HuH-7.5 (cell line): ENCODE measurements around the gene RAB7A.
"Not testable (repeated sequence)": the region's sequence is repeated elsewhere in the genome, so short reads cannot be mapped to it uniquely, and the experiment has no call there.

ENCODE experiments used
- DNase-seq: peaks from one replicate; pipeline ENCODE4 v3.0.0; 2011; ENCODE audit warnings: low spot score

The RAB7A gene

DNA sequence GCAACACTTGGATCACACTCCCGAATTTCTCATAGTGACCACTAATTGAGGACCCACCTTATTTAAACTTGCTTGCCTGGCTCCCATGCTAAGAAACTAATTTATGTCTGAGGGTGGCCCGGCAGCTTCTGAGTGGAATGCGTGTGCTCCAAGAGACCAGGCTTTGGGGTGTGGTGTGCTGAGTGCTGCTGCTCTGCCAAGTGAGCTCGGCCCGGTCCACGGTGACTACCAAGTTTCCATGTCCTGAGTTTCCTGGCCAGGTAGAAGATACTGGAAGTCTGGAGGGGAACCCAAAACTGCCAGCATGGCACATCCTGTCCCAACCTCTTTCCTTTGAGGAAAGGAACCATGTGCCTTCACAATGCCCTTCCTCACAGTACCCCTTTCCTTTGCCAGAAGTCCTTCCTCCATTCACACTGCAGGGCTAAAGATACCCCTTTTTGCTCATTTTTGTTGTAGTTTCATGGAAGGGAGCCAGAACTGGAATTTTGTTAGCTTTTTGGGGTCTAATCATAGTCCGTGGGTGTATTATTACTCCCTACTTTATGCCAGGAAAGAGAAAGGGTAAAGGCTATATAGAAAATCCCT, 94.4 kb downstream of the RAB7A start:
- no peak for DNase-seq

DNA sequence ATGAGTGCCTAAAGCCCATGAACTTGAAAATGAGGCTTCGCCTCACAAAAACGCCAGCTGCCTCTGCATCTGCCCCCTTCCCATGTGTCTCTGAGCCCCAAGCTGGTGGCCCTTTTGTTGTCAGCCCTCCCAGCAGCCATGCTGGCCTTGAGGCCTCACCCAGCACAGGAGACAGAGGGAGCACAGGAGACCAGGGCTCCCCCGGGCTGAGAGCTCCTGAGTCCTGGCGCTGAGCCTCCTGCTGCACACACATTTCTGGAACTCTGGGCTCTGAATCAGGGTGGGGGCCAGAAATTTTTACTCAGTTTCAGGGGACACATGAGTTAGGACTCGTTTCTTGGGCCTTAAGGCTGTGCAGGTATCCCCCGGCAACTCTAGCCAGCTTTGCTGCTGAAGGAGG, 97.0 kb downstream of the RAB7A start:
- DNase-seq: no peak

DNA sequence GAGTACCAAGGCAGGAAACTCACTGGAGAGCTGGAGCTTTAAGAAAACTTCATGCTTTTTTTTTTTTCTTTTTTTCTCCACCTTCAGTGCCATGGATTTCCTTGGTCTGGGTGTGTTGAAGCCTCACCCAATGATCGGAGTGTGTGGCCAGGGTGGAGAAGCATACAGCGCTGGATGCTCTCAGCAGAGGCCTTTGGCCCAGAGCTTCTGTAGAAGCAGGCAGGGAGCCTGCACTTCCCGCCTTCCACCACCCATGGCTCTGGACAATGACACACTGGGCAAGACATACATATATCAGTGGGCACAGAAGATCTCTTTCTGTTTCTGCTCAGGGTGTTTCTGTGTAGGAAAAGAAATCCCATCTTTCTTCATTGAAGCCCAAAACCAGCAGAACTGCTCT, 97.6 kb downstream of the RAB7A start:
- no peak for DNase-seq

DNA sequence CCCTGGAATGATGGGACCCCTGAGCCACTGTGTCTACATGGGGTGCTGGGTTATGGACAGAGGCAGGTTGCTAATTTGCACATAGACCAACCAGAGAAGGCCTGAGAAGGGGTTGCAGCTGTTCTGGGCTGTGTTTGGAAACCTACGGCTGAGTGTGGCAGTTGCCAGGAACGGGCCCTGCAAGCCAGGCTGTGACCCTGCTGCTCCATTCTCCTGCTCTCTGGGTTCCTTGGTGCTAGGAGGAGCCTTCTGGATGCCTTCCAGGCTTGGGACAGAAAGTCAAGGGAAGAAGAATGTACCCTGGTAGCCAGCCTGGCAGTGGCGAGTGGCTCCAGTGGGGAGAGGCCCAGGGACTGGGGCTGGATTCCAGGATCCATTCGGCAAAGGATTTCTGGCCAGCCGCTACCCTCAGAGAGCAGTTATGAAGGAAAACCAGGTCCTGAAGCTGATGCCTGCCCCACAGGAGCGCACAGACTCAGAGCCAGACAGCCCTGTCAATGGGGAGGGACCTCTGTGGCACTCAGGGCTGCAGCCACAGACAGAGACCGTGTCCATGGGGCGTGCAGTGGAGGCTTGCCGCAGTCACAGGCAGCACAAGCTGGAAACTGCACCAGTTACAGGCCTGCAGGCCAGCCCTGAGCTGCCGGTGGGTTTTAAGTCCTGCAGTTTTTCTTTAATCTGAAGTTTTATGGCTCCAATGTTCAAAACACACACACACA, 98.3 kb downstream of the RAB7A start:
- no peak for DNase-seq

DNA sequence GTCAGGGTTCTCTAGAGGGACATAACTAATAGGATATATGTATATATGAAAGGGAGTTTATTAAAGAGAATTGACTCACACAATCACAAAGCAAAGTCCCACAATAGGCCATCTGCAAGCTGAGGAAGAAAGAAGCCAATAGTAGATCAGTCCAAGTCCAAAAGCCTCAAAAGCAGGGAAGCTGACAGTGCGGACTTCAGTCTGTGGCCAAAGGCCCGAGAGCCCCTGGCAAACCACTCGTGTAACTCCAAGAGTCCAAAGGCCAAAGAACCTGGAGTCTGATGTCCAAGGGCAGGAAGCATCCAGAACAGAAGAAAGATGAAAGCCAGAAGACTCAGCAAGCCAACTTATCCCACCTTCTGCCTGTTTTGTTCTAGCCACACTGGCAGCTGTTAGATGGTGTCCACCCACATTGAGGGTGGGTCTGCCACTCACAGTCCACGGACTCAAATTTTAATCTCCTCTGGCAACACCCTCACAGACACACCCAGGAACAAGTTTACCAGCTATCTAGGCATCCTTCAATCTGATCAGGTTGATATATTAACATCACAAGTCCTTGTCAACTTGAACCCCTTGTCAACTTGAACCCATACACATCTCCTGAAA, 99.2 kb downstream of the RAB7A start:
- DNase-seq: no peak

DNA sequence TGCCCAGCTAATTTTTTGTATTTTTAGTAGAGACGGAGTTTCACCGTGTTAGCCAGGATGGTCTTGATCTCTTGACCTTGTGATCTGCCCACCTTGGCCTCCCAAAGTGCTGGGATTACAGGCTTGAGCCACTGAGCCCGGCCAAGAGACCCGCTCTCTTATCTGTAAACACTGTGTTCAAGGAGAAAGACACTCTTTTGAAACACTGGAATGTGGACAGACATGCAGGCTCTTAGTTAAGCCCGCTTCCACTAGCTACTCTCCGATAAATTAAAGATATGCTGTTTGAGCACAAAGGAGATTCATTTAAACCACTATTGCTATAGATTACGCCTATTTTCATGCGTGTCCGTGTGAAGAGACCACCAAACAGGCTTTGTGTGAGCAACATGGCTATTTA, 103.1 kb downstream of the RAB7A start:
- DNase-seq: not testable (repeated sequence)

GRCh38 chr3:128829925-128830625, 104.1 kb downstream of the RAB7A start:
- not testable (repeated sequence) for DNase-seq

GRCh38 chr3:128830762-128831161, 104.8 kb downstream of the RAB7A start:
- DNase-seq: not testable (repeated sequence)

DNA sequence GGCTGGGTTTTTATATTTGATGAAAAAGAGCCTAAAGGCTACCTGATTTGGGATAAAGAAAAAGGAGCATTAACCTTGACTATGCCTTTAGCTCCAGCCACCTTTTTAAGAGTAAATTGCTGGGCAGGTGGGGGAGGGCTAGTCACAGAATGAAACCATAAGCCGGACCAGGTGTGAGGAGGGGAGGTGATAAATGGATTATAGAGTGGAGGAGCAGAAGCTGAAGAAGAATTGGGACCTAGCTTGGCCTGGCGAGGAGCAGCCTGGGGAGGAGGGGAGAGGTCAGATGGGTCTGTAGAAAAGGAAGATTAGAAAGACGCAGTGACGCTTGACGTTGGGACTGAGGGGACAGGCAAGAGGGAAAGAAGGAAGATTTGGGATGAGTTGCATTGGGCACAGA, 107.0 kb downstream of the RAB7A start:
- not testable (repeated sequence) for DNase-seq

GRCh38 chr3:128835096-128835495, 109.1 kb downstream of the RAB7A start:
- DNase-seq: no peak

GRCh38 chr3:128841926-128842920, 116.2 kb downstream of the RAB7A start:
- no peak for DNase-seq

DNA sequence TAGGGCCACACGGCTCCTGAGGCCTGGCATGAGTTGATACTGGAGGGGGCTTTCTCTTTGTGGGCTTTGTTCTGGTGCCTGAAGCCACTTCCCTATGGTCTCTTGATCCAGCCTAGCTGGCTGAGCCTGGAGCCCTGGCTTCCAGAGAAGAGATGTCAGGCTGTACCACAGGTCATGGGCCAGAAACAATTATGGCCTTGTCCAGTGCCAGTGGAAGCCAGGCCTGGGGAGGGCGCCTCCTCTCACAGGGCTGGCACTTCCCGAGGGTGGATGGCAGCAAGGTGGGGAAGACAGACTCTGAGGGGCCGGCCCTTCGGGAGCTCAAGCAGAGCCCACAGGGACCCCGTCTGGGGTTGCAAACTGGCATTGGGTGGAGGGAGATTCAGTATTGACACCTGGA, 118.5 kb downstream of the RAB7A start:
- no peak for DNase-seq

- DNase-seq: no peak
Observed at GRCh38 chr3:128845119-128845777, 119.3 kb downstream of the RAB7A start.

DNA sequence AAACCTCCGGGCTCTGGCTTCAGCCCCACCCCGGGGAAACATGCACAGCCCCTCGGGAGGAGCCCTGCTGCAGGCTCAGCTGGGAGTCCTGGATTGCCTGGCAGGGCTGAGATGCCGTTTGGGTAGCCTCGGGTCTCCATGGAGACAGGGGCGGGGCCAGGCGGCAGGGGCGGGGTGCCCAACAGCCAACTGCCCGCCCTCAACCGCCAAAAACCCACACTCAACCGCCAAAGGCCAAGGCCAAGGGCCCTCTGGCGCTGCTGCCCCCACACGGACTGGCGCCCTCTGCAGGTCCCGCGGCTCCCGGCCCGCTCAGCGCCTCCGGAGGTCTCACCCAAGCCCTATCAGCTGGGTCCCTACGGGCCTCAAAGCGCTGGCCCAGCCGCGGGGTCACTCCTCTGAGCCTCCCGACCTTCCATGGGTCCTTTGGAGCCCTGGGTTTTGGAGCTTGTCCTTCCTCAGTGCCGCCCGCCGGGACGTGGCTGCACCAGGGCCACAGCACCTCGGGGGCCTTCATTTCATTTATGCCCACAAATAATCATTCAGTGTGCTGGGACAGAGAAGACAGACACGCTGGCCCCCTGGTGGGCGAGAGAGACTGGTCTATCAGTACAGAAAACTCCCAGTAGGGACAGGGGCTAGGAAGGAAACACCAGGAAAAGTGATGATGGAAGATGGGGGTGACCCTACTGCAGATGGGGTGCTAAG, 119.9 kb downstream of the RAB7A start:
- peak; percentile 88 for DNase-seq

DNA sequence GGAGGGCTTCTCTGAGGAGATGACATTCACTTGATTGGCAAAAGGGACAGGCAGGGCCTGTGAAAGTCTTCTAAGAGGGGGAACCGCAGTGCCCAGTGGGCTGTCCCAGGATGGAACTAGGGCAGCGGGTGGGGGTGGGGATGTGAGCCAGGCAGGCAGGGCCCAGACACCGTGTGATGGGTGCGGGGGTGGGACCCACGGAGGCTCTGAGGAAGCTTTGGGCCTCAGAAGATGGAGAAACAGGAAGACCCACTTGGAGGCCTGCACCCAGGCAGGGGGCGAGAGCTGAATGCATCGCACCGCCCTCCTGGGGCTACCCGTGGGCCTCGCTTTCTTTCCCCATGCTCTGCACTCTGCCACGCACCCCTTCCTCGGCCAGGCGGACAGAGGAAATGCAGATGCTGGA, 120.5 kb downstream of the RAB7A start:
- no peak for DNase-seq

GRCh38 chr3:128847666-128848370, 121.8 kb downstream of the RAB7A start:
- no peak for DNase-seq

DNA sequence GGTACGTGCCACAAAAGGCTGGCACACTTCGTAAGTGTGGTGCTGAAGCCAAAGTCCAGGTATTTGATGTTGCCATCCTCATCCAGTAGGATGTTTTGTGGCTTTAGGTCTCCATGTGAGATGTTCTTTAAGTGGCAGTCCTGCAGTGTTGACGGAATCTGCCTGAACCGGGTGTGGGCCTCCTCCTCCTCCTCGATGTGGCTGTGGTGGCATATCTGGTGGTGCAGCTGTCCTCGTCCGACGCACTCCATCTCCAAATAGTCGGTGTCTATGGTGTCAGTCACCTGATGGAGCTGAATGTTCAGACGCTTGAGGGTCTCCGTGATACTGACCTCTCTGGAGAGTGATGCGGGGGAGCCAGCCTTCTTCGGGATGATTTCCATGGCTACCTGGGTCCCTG, 123.0 kb downstream of the RAB7A start:
- DNase-seq: no peak

DNA sequence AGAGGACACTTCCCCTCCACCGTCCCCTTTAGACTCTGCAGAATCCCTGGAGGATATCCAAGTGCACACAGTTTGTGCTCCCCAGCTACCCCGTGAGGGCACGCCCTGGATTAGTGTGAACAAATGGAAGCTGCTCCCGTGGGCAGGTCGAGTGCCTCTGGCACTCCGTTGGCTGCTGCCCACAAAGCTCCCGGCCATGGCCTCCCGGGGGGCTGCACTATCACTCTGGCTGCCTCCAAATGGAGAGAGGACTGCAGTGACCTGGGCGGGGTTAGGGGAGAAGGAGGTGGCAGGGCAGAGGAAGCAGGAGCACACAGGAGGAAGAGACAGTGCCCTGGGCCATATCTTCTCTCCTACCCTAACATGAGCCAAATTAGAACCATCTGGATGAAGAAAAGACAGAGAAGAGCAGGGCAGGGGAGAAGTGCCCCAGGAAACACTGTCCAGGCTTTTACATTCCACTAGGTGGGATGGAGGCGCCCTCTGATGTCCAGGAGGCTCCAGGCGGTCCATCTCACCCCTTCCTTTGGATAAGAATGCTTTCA, 124.0 kb downstream of the RAB7A start:
- DNase-seq: peak; percentile 54

- DNase-seq: no peak
Observed at GRCh38 chr3:128850544-128850943, 124.6 kb downstream of the RAB7A start.

- DNase-seq: no peak
Observed at GRCh38 chr3:128851601-128852000, 125.6 kb downstream of the RAB7A start.
